CD4-positive, alpha-beta T cell treated with Interleukin-21 for 1 hour (primary cell): ENCODE measurements around the gene ZNFX1.
"Not testable (repeated sequence)": the region's sequence is repeated elsewhere in the genome, so short reads cannot be mapped to it uniquely, and the experiment has no call there.

Experiments used
- DNase-seq: peaks from one replicate; pipeline ENCODE4 v3.0.0-alpha.2; 2020

ZNFX1 gene

DNA sequence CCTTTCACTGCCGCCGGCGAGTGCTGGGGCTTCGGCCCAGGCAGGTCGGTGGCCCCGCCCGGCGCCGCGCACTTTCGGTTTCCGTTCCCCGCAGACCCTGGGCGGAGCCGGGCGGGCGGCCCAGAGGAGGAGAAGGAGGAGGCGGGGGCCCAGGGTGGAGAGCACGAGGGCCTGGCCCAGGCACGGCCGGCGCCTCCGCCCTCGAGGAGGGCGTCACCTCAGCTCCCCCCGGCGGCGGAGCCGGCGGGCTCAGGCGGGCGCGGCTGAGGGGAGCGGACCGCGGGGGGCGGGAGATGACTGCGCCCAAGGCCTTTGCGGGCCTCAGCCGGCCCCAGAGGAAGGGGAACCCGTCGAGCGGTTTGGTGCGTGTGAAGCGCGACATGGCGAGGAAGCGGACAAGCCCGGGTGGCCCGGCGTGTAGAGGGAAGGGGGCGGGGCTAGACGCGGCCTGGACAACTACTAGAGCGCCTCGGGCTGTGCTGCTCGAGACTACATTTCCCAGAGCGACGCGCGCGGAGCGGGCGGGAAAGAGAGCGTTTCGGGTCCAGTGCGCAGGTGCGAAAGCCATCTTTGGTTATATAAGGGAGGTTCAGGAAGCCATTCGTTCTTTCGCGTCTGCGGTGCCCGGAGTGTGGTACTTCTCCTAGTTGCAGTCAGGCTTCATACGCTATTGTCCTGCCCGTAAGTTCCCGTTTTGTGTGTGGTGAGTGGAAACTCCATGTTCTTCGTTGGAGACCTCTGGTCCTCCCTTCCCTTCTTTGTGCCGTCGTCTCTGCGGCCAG lies at the start of gene ZNFX1:
ZNFX1 (minus strand) TSS at position 22 of the 782 bp plus-strand sequence. CDS start 2,218 bp downstream, outside the sequence.
- DNase-seq = peak; percentile 98

DNA sequence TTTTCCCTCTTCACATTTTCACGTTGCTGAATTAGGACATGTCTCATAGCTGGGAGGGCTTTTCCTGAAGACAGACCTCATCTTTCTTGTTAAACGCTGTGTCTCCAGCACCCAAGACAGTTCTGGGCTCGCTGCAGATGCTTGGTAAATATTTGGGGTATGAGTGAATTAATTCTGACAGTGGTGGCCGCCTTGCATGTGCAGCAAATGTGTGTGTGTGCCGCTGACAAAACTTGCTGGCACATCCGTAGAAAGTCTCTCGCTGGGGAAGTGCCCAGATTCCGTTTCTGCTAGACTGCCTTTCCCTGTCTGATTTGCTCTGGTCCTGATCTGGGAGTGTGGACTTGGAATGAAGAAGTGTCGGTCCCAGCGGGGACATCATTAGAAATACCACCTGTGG lies 48.2 kb upstream of the ZNFX1 start:
- DNase-seq = no peak

DNA sequence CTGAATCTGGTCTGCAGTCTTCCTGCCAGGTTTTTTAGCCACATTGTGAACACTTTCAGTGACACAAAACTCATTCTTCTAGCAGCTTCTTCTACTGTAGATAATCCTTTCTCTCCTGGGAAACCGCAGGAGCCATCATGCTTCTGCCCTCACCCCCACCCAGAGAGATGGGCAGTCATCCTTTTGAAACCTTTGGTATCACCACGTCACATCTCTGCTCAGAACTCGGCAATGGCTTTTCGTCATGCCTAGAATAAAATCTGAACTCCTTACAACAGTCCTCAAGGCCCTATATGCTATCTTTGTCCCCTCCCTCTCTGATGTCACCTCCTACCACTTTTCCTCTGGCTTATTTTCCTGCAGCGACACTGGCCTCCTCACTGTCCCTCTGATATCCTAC lies 46.4 kb upstream of the ZNFX1 start:
- DNase-seq = no peak

DNA sequence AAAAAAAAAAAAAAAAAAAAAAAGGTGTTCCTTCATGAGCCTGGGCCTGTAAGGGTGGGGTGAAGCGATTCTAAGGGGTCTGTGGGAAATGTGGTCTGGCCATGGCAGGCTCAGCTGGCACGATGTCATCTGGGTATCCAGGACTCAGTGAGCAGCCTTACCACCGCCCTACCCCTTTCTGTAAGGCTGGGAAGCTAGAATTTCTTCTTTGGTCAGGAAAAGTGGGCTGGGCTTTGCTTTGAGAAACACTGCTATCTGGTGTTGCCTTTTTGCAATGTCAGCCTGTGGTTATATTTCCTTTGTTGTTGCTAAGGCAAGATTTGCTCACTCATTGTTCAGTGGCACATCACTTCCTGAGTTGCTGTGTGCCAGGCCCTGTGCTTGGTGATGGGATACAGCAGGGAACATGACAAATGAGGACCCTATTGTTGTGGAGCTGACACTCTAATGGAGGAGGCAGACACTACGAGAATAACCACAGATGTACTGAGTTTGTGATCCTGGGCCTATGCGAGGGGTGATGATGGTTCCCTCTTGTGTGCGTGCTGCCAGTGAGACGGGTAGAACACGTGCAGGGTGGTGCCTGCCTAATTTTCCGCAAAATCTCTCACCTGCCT lies 45.9 kb upstream of the ZNFX1 start:
- DNase-seq = peak; percentile 64

DNA sequence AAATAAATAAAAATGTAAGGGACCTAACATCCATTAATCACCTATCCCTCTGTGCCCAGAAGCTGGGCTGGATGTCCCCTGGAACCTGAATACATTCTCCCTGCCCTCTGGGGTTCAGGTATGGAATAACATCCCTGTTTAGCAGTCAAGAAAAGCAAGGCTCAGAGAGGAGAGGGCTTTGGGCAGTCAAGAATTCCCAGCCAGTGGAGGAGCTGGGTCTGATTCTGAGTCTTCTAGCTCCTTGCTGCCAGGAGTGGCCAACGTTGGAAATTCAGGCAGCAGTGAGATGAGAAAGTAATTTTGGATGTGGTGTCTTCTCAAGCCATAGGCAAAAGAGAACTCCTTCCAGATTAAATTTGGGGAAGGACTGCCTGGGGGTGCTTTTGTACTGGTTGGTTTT lies 42.6 kb upstream of the ZNFX1 start:
- no peak for DNase-seq

- no peak for DNase-seq
Observed at GRCh38 chr20:49319208-49319809, 41.5 kb upstream of the ZNFX1 start.

GRCh38 chr20:49318430-49319207 lies 40.8 kb upstream of the ZNFX1 start:
- DNase-seq = peak; percentile 20

- DNase-seq = no peak
Observed at GRCh38 chr20:49318091-49318429, 40.2 kb upstream of the ZNFX1 start.

- DNase-seq = no peak
Observed at GRCh38 chr20:49316704-49317103, 38.8 kb upstream of the ZNFX1 start.

- no peak for DNase-seq
Observed at GRCh38 chr20:49315580-49315979, 37.7 kb upstream of the ZNFX1 start.

- DNase-seq = not testable (repeated sequence)
Observed at GRCh38 chr20:49314052-49314451, 36.2 kb upstream of the ZNFX1 start.

- DNase-seq = no peak
Observed at GRCh38 chr20:49313283-49313682, 35.4 kb upstream of the ZNFX1 start.

DNA sequence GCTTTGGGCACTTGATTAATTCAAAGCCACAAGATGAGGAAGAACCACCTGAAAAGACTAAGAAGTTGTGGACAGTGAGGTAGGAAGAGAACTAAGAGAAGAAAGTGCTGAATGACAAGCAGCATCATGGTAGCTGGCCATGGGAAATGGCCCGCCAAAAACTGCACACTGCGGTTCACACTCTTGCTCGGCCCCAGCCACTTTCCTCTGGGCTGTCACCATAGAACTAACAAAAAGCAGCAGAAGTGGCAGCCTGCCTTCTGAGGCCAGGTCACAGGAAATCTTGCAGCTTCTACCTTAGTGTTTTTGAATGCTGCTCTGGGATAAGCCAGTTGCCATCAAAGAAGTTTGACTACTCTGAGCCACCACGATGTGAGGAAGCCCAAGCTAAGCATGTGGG lies 34.8 kb upstream of the ZNFX1 start:
- no peak for DNase-seq

GRCh38 chr20:49310705-49311104 lies 32.8 kb upstream of the ZNFX1 start:
- DNase-seq = no peak

GRCh38 chr20:49308875-49309274 lies 31.0 kb upstream of the ZNFX1 start:
- no peak for DNase-seq

DNA sequence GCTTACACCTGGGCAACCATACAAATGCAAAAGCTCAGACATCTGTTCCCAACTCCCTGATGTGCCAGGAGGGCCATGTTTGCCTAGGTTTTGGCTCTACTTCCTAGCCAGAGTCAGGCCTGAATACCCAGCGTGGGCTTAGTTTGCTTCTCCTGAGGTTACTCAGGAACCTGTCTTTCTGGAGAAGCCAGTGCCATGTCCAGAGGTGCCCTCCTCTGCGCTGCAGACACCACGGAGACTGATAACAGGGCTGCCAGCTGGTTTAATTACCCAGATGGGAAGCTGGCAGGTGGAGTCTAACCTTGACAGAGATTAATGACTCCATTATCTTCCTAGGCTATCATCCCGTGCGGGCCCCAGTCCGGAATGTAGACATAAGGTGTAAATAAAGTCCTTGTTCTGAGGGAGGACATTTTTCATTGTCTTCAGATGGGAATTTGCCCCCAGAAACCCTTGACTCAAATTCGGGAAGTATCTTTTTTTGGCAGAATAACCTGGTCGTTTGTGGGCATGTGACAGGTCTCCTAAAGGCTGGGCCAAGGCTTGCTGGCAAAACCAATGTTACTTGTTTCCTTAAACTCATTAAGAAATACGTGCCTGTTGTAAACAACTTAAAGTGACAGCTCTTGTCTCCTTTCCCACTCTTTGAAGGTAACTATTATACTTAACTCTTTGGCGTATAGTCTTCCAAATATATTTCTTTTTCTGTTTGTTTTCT lies 29.2 kb upstream of the ZNFX1 start:
- DNase-seq = no peak

- DNase-seq = no peak
Observed at GRCh38 chr20:49303065-49303552, 25.3 kb upstream of the ZNFX1 start.

- DNase-seq = no peak
Observed at GRCh38 chr20:49297605-49298530, 20.0 kb upstream of the ZNFX1 start.

DNA sequence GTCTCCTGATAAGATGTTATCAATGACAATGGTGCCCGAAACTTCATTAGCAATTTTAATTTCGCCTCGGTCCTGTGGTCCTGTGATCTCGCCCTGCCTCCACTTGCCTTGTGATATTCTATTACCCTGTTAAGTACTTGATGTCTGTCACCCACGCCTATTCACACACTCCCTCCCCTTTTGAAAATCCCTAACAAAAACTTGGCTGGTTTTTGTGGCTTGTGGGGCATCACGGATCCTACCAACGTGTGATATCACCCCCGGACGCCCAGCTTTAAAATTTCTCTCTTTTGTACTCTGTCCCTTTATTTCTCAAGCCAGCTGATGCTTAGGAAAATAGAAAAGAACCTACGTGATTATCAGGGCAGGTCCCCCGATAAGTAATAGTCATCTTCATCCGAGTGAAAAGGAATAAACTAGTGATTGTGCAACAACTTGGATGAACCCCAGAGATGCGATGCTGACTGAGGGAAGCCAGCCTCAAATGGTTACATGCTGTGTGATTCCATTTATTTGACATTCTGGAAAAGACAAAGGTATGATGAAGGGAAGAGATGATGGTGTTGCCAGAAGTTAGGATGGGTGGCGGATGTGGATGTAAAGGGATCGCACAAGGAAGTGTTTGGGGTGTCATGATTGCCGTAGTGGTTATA lies 16.3 kb upstream of the ZNFX1 start:
- not testable (repeated sequence) for DNase-seq

GRCh38 chr20:49293122-49293521 lies 15.3 kb upstream of the ZNFX1 start:
- no peak for DNase-seq

DNA sequence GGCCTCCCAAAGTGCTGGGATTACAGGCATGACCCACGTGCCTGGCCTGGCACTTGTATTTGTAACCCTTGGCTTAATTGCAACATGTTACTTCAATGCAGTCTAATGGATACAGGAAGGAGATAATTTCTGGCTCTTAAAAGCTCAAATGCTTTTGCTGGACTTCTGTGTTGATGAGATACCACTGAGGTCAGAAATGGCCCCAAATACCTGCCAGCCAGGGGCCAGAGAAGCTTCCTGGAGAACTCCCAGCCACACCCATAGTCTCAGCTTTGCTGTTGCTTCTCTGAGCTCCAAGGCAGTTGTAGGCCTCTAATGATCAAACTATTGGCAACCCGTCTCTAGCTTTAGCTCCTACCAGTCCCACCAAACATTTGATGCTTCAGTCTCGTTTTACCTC lies 14.2 kb upstream of the ZNFX1 start:
- no peak for DNase-seq
